ENCODE data around the gene TGFBR2. TPM values are rescaled to one million over a fixed set of nuclear protein-coding genes. Genes with fewer than 3 reads are reported as not detected.
A peak's percentile ranks its signal among the peaks of the same experiment; 100 is the strongest.

Gene TGFBR2
- total and polyA plus RNA-seq, 8 donors = 109 to 269 (median 122) TPM

GRCh38 chr3:30658328-30659052, 52.1 kb downstream of the TGFBR2 start:
- Histone ChIP-seq H3K4me1 (peaks cover 49 to 94% of the 10 kb centered on the region in 2 donors), H3K36me3 (peaks cover 0 to 80% of the 10 kb centered on the region in 2 donors), H3K9me3 (no peaks in the 10 kb centered on the region), H3K27me3 (no peaks in the 10 kb centered on the region), H3K27ac (peak overlapping the region; percentile 57 to 69), H3K4me3 (no peak overlapping the region)
- DNase-seq (peak in 2 of 4 donors; percentile 42 to 51), ATAC-seq (peak; percentile 57)
- TF ChIP-seq, protein P1, sequence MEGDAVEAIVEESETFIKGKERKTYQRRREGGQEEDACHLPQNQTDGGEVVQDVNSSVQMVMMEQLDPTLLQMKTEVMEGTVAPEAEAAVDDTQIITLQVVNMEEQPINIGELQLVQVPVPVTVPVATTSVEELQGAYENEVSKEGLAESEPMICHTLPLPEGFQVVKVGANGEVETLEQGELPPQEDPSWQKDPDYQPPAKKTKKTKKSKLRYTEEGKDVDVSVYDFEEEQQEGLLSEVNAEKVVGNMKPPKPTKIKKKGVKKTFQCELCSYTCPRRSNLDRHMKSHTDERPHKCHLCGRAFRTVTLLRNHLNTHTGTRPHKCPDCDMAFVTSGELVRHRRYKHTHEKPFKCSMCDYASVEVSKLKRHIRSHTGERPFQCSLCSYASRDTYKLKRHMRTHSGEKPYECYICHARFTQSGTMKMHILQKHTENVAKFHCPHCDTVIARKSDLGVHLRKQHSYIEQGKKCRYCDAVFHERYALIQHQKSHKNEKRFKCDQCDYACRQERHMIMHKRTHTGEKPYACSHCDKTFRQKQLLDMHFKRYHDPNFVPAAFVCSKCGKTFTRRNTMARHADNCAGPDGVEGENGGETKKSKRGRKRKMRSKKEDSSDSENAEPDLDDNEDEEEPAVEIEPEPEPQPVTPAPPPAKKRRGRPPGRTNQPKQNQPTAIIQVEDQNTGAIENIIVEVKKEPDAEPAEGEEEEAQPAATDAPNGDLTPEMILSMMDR (IDR thresholded peaks at IDR 0.05) = no peak
- intact Hi-C loops (cut with DNase I) = no loop called here

DNA sequence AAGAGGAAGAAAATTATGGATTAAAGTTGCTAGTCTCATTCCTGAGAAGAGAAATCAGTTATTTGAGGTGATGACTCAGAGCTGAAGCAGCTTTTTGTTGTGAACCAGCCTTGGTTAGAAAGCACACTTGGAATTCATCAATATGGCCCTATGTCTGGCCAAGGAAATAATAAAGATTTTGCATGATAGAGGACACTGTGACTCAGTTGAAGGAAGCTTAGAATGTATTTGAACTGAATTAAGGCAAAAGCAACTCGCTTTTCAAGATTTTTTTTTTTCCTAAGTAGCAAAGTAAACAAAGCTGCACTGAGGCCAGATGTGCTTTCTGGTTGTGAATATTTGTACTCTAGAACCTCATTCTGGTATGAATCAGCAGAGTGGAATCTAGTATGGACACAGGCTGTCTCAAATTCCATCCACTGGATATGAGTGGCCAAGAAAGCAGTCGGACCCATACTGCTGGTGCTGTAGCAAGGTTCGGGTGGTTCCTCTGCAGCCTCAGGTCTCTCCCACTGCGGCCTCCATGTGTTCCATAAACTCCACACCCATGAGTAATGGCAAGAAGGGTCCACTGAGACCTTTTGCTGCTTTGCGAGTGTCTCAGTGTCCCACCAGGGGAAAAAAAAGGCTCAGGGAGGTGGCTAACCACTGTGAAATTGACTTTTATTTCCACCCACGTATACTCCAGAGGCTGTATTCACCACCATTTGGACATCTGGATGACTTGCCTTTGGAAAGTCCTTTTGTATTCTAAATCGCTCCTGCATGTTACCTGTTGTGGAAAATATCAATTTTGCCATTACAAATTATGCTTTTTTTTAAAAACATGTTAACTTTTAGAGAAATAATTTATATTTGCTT, 53.1 kb downstream of the TGFBR2 start:
- ATAC-seq (peak; percentile 53), DNase-seq (no peak)
- Histone ChIP-seq H3K9me3 (no peaks in the 10 kb centered on the region), H3K4me3 (no peak overlapping the region), H3K4me1 (peaks cover 49 to 94% of the 10 kb centered on the region in 2 donors), H3K27me3 (no peaks in the 10 kb centered on the region), H3K27ac (peak overlapping the region; percentile 57 to 69), H3K36me3 (peaks cover 0 to 70% of the 10 kb centered on the region in 2 donors)
- intact Hi-C loops (cut with DNase I) = no loop called here
- TF ChIP-seq, protein P1 (IDR thresholded peaks at IDR 0.05) = no peak

- intact Hi-C loops (cut with DNase I) = no loop called here
- Histone ChIP-seq H3K27ac (peak overlapping the region; percentile 28 to 69), H3K9me3 (no peaks in the 10 kb centered on the region), H3K4me3 (no peak overlapping the region), H3K27me3 (no peaks in the 10 kb centered on the region), H3K36me3 (peaks cover 0 to 64% of the 10 kb centered on the region in 2 donors), H3K4me1 (peaks cover 43 to 94% of the 10 kb centered on the region in 2 donors)
- ATAC-seq = no peak
- no peak for DNase-seq
- TF ChIP-seq, protein P1 (IDR thresholded peaks at IDR 0.05) = no peak
Observed at GRCh38 chr3:30660136-30660535, 53.7 kb downstream of the TGFBR2 start.

GRCh38 chr3:30660656-30661055, 54.3 kb downstream of the TGFBR2 start:
- Histone ChIP-seq H3K36me3 (peaks cover 0 to 63% of the 10 kb centered on the region in 2 donors), H3K4me3 (no peak overlapping the region), H3K9me3 (no peaks in the 10 kb centered on the region), H3K27ac (peak overlapping the region in 1 of 2 donors; percentile 69), H3K27me3 (no peaks in the 10 kb centered on the region), H3K4me1 (peaks cover 38 to 94% of the 10 kb centered on the region in 2 donors)
- no peak for ATAC-seq
- intact Hi-C loops (cut with DNase I) = no loop called here
- TF ChIP-seq, protein P1 (IDR thresholded peaks at IDR 0.05) = no peak
- DNase-seq = no peak

All from left lung (tissue), 10 donors.